Adrenal gland (tissue), 5 donors: ENCODE results near the gene MEIOB.

Experiments used
- CTCF ChIP-seq, 6 experiments: fragments of 450-650 bp in 4 of 6; fragments of 200-600 bp in 2 of 6; sonication (generic) in 1 of 6; IDR thresholded peaks; 1 replicate in 5 of 6; 2 replicates in 1 of 6; pipeline versions ENCODE4 v1.5.1 to v1.8.0; 2016 to 2021; ENCODE audit warnings: antibody characterized with exemption in 6 of 6, mild to moderate bottlenecking in 2 of 6, moderate library complexity in 1 of 6
- POLR2A ChIP-seq, 2 donors: fragments of 450-650 bp; IDR thresholded peaks; one replicate each; pipeline ENCODE4 v1.6.1; 2017; ENCODE audit warnings: antibody characterized with exemption in 2 of 2, mild to moderate bottlenecking in 2 of 2, moderate library complexity in 1 of 2
- donor health status: DM: no; HTN: no; CAD: no.

- TF ChIP-seq CTCF (IDR thresholded peaks at IDR 0.05) (no peak), POLR2A (IDR thresholded peaks at IDR 0.05) (no peak)
These were observed 28.4 kb upstream of the MEIOB start for GRCh38 chr16:1900452-1900774.
